Aortic smooth muscle cell (primary cell): ENCODE results near the gene CAPS2. TPM values are rescaled to one million over a fixed set of nuclear protein-coding genes. Genes with fewer than 3 reads are reported as not detected.

Source experiments
- total RNA-seq: library from RNA; depleted of rRNA; stranded (reverse); fragments of >200 nt; gene quantifications from 2 replicates; pipeline ENCODE4 v1.2.3, GENCODE V29; 2014

Gene CAPS2
- 11.9 and 15.9 TPM in 2 replicates for total RNA-seq

DNA sequence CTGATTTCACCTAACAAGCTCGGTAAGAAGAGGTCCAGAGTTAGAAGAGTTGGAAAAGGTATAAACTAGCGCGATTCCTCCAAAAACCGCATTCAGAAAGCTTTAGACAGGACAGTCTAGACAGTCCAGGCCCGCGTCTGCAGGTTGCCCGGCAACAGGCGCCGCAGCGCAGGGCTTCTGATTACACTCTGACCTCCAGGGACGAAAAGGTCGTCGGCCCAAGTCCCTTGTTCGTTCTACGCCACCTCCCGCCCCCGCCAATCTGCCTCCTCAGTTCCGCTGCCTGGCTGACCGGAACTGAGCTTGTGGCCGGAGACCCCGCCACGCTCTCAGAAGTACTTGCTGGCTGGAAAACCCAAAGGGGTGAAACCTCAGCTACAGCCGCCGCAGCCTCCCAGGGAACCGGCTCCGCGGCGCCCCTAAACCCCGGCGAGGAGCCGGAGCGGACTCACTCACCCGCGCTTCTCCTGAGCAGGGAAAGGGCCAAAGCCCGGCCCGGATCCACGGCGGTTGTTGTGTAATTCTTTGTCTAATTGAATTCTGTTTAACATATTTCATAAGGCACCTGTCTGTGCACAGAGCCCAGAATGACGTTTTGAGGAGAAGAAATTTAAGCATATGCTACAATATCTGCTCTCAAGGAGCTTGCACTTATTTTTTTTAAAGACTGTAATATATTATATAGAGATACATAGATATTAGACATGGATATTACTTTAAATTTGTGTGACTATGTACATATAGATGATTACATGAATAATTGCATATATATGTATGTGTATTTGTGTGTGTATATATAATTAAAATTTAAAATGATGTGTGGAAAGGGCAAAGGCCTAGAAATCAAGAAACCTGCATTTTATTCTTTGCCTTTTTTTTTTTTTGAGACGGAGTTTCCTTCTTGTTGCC, at the start of gene CAPS2:
TSS of gene CAPS2 (minus strand) at position 407 of the 909 bp plus-strand sequence. CDS start 3,826 bp downstream, outside the sequence.

DNA sequence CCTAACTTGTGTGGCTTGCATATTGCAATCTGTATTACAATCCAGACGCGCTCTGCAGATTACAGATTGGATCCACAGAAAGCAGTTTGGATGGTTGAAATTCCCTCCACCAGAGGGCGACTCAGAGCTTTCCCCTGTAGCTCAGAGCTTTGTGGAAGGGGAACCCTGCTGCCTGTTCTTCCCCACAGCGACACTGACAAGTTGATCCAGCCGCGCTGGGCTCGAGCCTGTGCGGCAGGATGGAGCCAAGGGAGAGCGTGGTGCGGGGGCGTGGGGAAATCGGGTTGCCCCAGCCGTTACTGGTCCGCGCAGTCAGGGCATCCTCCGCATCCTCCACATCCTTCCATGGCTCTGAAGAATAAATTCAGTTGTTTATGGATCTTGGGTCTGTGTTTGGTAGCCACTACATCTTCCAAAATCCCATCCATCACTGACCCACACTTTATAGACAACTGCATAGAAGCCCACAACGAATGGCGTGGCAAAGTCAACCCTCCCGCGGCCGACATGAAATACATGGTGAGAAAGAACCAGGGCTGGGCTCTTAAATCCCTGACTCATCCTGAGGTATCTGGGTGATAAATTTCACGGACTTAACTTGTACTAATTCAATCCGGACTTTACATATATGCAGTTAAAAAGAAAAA, 4.4 kb upstream of the CAPS2 start, which contains the start of gene GLIPR1L1:
TSS of gene GLIPR1L1 (plus strand) at position 287 of the 647 bp plus-strand sequence. CDS start at position 346, 59 bp downstream.

Other genes with a start within 250 kb of the CAPS2 start
- gene KCNC2, start 120.5 kb downstream of the CAPS2 start, total RNA-seq, result not detected in 2 replicates
- gene GLIPR1L1, start 4.3 kb upstream of the CAPS2 start, total RNA-seq, result not detected in 2 replicates
- gene GLIPR1L2, start 60.8 kb upstream of the CAPS2 start, total RNA-seq, result 0.92 and 1.1 TPM in 2 replicates
- 150 and 263 TPM in 2 replicates for gene GLIPR1, start 150.4 kb upstream of the CAPS2 start, total RNA-seq
- gene KRR1, start 181.3 kb upstream of the CAPS2 start, total RNA-seq, result 20.2 and 42.7 TPM in 2 replicates